ENCODE measurements around the gene CSF2RB.

Gene CSF2RB

GRCh38 chr22:36921309-36922104, 8.1 kb downstream of the CSF2RB start:
- no peak for DNase-seq (ENCODE audit: low read depth)

- no peak for DNase-seq (ENCODE audit: low read depth)
Measured at GRCh38 chr22:36922105-36922608, 8.7 kb downstream of the CSF2RB start.

GRCh38 chr22:36922711-36923110, 9.3 kb downstream of the CSF2RB start:
- no peak for DNase-seq (ENCODE audit: low read depth)

GRCh38 chr22:36923131-36923788, 9.8 kb downstream of the CSF2RB start:
- DNase-seq (ENCODE audit: low read depth), result no peak

- DNase-seq (ENCODE audit: low read depth), result no peak
Measured at GRCh38 chr22:36924151-36924698, 10.8 kb downstream of the CSF2RB start.

GRCh38 chr22:36925388-36926290, 12.2 kb downstream of the CSF2RB start:
- no peak for DNase-seq (ENCODE audit: low read depth)

GRCh38 chr22:36926309-36926708, 12.9 kb downstream of the CSF2RB start:
- DNase-seq (ENCODE audit: low read depth), result no peak

- no peak for DNase-seq (ENCODE audit: low read depth)
Measured at GRCh38 chr22:36926721-36927435, 13.4 kb downstream of the CSF2RB start.

GRCh38 chr22:36927671-36928070, 14.2 kb downstream of the CSF2RB start:
- DNase-seq (ENCODE audit: low read depth), result no peak

GRCh38 chr22:36928196-36928595, 14.8 kb downstream of the CSF2RB start:
- DNase-seq (ENCODE audit: low read depth), result no peak

GRCh38 chr22:36928786-36929535, 15.5 kb downstream of the CSF2RB start:
- no peak for DNase-seq (ENCODE audit: low read depth)

GRCh38 chr22:36929621-36930020, 16.2 kb downstream of the CSF2RB start:
- no peak for DNase-seq (ENCODE audit: low read depth)

- no peak for DNase-seq (ENCODE audit: low read depth)
Measured at GRCh38 chr22:36930041-36930935, 16.9 kb downstream of the CSF2RB start.

- DNase-seq (ENCODE audit: low read depth), result no peak
Measured at GRCh38 chr22:36931446-36931845, 18.0 kb downstream of the CSF2RB start.

- DNase-seq (ENCODE audit: low read depth), result no peak
Measured at GRCh38 chr22:36933629-36934417, 20.4 kb downstream of the CSF2RB start.

- no peak for DNase-seq (ENCODE audit: low read depth)
Measured at GRCh38 chr22:36934418-36935312, 21.2 kb downstream of the CSF2RB start.

- DNase-seq (ENCODE audit: low read depth), result no peak
Measured at GRCh38 chr22:36935313-36935610, 21.8 kb downstream of the CSF2RB start.

GRCh38 chr22:36935694-36936093, 22.3 kb downstream of the CSF2RB start:
- no peak for DNase-seq (ENCODE audit: low read depth)

Data from GM04504 (cell line).